Measurements from ENCODE around the gene DRD4.
A peak's percentile ranks its signal among the peaks of the same experiment; 100 is the strongest.

The DRD4 gene

DNA sequence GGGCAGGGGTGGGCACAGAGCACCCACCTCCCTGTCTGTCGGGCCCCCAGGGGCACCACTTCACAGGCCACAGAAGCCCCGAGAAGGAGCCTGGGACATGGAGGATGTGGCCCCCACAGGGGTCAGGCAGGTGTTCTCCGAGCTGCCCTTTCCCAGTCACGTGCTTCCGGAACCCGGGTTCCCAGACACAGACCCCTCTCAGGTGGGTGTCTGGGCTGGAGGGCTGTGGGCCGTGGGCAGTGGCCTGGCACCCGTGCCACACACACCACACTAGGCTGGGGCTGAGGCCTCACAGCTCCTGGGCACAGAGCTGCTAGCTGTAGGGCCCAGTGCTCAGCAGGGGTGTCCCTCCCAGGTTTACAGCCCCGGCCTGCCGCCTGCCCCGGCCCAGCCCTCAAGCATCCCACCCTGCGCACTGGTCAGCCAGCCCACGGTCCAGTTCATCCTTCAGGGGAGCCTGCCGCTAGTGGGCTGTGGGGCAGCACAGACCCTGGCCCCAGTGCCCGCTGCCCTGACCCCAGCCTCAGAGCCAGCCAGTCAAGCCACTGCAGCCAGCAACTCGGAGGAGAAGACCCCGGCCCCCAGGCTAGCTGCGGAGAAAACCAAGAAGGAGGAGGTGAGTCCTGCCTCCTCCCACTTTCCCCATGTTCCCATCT lies 26.8 kb upstream of the DRD4 start:
- DNase-seq (ENCODE audit: low spot score): no peak

DNA sequence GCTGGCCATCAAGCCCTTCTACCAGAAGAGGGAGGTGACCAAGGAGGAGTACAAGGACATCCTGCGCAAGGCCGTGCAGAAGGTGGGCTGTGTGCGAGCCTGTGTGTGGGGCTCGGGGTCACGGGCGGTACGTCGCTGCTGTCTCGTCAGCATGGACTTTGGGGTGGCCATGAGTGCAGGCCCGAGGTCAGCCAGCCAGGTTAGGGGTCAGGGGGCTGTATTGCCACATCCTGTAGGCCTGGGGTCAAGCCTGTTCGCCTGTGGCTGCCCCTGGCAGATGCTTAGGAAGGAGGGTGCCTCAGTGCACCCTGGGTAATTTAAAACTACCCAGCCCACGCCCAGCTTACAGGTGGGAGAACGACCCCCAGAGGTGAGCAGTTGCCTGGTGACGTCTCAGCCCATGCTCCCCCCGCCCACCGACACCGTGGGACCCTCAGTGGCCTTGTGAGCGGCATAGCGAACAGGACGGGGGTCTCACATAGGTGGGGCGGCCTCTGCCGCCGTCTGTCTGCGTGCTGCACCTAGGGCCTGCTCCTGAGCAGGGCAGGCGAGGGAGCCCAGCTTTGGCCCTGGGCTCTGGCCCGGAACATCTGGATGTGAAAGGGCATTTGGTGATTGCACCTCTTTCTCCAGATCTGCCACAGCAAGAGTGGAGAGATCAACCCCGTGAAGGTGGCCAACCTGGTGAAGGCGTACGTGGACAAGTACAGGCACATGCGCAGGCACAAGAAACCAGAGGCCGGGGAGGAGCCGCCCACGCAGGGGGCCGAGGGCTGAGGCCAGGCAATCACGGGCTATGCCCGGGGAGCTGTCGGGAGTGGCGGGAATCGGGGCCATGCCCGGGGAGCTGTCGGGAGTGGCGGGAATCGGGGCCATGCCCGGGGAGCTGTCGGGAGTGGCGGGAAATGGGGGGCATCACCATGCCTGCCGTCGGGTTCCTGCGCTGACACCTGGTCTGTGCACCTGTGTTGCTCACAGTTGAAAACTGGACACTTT lies 25.8 kb upstream of the DRD4 start:
- DNase-seq (ENCODE audit: low spot score): no peak

DNA sequence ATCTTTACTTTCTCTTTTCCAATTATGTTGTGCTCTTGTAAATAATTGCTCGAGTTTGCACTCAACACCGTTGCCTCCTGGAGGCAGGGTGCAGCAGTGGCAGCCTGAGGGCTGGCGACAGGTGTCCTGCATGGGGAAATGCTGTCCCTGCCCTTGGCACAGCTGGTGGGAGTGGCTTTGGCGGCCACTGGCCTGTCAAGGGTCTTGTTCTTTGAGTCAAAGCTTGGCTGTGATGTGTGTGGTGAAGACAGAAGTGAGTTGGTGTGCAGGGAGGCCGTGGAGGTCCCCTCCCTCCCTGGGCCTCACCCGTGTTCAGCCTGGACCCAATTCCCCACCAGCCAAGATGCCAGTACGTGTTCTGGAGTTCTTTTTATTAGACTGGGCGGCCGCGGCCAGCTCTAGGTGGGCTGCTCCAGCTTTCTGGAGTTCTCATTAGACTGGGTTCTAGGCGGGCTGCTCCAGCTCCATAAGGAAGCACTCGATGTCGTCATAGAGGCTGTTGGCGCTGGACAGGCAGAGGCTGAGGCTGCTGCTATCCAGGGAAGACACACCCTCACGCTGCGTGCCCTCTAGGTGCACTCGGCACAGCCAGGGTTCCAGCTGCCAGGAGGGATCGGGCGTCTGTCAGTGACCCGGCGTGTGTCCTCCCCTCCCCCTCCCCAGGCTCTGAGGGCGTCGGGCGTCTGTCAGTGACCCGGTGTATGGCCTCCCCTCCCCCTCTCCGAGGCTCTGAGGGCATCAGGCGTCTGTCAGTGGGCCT lies 24.7 kb upstream of the DRD4 start:
- no peak for DNase-seq (ENCODE audit: low spot score)

DNA sequence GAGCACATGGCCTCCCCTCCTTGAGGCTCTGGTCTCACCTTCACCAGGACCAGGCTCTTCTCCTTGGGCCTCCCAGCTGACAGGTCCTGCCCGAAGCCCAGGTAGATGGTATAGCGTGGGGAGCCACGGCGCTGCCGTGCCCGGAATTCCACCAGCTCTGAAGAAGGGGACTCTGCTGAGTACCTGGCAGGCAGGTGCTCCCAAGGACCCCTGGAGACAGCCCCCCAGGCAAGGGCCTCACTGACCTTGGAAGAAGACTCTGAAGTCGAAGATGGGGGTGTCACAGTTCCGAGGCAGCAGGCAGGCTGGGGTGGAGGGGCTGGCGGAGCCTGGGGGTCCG lies 24.1 kb upstream of the DRD4 start:
- no peak for DNase-seq (ENCODE audit: low spot score)

DNA sequence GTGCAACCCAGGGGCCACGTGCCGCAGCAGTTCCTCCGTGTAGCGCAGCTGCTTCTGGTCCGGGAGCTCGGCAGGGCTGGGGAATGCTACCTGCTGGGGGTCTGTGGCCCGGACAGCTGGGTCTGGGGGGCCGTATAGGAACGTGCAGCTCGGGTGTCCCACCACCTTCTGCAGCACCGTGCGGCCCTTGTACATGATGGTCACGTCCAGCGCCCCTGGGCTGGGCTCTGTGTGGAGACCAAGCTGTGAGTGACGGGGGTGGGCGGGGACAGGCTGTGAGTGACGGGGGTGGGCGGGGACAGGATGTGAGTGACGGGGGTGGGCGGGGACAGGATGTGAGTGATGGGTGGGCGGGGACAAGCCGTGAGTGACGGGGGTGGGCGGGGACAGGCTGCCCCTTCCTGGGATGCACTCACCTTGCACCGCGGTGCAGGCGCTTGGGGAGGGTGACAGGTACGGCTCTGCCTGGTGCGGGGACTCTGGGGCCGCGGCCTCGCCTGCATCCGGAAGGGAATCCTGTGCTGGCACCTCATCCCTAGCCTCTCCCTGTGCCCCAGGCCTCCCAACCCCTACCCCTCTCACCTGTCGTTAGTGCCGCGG lies 23.6 kb upstream of the DRD4 start:
- peak; percentile 19 for DNase-seq (ENCODE audit: low spot score)

DNA sequence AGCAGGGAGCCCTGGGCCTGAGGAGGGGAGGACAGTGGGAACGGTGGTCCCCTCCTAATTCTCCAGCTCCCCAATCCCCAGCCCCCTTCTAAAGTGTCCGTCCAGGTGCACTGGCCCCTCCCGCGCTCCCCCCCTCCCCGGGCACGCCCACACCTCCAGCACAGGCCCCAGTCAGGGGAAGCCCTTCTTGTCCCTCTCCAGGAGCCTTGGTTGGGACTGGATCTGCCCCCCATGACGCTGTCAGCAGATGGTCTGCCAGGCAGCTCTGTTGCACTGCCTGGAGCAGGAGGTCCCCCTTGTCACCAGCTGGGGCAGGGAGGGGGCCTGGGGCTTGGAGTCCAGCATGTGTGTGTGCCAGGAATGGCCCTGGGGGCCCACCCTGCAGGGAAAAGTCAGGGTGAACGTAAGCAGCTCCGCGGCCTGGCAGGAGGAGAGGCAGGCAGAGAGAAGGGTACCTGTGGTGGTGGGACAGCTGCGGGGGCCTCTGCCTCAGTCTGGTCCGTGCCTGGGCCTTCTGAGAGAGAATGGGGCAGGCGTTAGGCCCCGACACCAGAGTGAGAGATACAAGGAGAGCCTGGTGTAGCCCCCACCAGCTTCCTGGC lies 22.9 kb upstream of the DRD4 start:
- DNase-seq (ENCODE audit: low spot score): no peak

DNA sequence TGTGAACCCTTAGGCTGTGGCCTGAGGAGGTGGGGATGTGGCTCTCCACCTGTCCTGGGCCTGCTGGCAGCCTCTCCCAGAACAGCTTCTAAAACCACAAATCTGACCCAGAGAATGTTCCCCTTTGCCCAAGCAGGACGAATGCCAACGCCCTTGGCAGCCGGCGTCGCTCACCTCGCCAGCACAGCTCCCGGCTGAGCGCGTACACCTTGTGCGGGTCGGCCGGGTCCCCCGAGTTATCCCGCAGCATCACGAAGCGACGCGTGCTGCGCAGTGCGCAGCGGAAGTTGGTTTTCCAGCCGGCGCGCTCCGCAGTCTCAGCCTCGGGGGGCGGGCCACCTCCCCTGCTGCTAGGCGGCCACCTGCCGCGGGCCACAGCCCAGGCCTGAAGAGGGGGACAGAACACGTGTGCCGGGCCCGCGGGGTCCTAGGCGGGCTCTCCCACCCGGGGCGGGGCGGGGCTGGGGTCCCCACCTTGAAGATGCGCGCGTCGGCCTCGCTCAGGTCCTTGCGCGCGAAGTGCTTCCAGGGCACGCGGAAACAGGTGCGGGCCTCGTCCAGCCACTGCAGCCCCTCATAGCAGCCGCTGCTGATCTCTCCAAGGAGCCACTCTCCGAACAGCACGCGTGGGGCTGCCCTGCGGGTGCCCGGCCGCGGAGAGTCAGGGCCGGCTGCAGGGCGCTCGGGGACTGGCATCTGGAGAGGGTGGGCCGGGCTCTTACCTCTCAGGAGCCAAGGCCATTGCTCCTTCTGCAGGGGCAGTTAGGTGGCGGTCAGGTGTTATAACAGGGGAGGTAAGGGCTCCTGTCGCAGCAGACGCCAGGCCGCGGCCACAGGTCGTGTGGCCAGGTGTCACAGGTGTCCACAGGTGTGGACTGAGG lies 22.2 kb upstream of the DRD4 start:
- DNase-seq (ENCODE audit: low spot score): no peak

DNA sequence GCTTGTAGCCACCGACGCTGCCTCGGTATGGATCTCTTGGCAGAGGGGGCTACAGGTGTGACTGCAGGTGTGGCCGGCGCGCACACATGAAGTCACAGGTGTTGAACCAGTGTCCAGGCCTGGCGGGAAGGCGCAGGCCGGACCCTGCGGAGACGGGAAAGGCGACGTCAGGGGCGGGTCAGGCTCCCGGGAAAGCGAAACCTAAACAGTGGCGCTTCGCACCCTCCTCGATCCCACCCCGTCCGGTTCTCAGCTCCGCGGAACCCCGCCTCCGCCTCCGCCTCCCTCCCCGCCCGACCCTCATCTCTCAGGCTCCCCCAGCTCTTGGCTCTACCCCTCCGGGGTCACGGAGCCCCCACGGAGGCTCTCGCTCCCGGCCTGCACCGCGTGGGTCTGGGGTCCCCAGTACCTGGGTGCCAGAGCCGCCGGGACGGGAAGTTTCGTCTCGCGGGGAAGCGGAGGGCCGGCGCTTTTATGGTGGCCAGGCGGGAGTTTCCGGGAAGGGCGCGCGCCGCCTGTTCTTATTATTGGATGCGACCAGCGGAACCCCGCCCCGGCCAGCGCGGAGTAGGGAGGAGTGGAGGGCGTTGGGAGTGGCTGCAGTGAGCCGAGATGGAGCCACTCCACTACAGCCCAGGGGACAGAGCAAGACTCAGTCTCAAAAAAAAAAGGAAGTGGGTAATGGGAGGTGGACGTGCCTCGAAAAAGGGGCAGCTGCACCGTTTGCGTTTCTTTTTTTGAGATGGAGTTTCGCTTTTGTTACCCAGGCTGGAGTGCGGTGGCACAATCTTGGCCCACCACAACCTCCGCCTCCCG lies 21.4 kb upstream of the DRD4 start, which contains the start of gene IRF7:
TSS of gene IRF7 (minus strand) at position 447 of the 816 bp plus-strand sequence. CDS start 586 bp downstream, outside the sequence.
- peak; percentile 70 for DNase-seq (ENCODE audit: low spot score)

DNA sequence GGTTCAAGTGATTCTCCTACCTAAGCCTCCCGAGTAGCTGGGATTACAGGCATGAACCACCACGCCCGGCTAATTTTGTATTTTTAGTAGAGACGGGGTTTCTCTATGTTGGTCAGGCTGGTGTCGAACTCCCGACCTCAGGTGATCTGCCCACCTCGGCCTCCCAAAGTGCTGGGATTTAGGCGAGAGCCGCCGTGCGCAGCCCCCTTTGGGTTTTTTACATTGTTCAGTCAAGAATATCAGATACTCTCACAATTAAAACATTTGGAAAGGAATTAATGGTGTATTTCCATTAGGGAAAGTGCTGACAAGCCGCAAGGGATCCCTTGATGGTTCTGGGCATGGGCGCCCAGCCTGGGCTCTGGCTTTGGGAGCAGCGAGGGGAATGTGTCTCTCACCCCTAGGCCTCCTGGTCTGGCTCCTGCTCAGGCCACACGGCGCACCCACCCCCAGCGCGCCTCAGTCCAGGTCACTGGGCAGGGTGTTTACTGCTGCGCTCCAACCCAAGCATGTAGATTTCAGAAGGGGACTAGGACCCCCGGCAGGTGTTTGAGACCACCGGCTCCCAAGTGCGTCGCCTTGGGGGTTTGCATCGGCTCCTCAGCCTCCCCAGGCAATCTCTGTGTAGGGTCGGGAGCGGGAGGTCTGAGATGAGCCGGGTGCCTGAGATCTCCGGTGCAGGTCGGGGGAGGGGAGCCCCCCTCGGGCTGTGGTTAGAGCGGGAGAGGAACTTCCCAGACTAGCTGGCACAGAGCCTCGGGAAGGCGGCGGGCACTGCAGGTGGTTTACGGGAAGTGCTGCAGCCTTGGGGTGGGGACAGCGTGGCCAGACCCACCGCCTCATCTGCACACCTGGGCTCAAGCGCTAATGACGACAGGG lies 20.5 kb upstream of the DRD4 start:
- DNase-seq (ENCODE audit: low spot score): no peak

DNA sequence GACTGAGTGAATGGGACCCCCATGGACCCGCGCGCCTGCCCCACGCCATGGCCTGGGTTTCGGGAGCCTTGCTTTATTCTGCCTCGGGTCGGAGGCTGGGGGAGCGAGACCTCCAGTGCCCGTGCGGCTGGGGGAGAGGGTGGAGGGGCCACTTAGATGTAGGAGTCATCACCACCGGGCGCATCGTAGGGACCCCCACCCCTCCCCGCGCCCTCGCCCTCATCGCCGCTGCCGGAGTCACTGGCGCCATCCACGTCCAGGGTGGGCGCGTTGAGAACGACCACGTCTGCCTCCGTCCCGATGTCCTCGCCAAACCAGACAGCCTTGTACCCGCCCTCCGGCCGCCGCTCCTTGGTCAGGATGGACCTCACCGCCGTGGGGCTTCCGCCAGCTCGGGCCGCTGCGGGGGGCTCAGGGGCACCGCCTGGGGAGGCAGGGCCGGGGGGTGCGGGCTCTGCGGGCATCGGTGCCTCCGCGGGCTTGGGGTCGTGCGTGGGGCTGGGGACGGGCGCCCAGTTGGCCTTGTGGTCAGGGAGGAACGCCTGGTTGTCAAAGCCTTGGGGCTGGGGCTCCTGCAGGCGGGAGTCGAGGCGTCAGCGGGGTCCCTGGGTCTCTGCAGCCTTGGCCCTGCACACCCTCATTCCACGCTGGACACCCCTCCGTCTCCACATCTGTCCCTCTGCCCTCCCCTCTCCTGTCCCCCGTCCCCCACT lies 19.7 kb upstream of the DRD4 start:
- no peak for DNase-seq (ENCODE audit: low spot score)

DNA sequence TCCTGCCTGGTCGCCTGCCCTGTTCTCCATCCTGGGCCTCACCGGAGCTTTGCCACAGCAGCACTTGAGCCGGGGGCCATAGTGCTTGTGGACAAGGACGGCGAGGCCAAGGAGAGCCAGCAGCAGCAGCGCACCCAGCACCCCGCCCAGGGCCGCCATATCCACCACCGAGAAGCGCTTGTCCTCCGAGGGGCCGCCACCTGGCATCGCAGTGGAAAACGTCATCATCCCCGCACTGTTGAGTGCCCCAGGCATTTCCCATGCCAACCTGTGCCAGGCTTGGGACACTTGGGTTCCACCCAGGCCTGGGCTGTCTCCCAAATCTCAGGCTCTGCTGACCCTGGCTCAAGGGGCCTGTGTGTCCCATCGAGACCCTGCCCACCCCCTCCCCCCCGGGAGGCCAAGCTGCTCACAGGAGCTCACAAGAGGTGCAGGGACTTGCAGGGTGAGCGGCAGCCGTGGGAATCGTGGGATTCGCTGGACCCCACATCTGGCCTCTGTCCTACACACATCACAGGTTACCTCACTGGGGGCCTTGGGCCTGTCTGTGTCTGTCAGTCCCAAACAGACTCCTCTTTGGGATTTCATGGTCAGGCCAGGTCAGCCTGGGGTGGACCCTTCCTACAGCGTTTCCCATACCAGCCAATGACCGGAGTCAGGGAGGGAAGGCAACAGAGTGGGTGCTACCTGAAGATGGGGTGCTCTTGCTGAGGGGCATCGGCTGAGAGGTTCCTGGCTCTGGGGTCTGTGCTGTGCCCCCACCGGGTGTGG lies 19.0 kb upstream of the DRD4 start:
- no peak for DNase-seq (ENCODE audit: low spot score)

DNA sequence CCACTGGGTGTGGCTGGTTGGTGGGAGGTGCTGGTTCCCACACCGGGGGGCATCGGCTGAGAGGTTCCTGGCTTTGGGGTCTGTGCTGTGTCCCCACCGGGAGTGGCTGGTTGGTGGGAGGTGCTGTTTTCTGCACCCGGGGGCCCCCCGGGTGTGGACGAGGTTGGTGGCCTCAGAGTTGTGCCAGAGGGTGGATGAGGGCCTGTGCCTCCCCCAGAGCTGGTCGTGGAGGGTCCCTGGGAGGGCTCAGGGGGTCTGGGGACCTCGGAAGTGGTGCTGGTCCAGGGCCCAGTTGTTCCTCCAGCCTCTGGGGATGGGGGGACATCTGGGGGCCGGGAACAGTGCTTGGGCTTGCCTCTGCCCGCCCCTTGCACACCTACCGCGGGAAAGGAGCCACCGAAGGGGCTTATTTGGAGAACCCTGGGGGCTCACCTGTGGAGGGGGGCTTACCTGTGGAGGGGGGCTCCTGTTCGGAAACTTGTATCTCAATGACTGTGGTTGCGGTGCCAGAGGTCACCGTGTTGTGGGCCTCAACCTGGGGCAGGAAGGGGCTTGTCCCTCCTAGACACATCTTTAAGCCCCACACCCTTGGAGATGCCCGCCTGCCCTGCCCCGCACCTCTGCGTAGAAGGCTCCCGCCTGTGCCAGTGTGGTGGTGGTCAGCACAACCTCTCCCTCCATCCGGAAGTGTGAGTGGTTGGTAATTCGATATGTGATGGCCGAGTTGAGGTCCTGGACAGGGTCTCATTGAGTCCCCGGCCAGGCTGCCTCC lies 18.0 kb upstream of the DRD4 start:
- DNase-seq (ENCODE audit: low spot score): no peak

DNA sequence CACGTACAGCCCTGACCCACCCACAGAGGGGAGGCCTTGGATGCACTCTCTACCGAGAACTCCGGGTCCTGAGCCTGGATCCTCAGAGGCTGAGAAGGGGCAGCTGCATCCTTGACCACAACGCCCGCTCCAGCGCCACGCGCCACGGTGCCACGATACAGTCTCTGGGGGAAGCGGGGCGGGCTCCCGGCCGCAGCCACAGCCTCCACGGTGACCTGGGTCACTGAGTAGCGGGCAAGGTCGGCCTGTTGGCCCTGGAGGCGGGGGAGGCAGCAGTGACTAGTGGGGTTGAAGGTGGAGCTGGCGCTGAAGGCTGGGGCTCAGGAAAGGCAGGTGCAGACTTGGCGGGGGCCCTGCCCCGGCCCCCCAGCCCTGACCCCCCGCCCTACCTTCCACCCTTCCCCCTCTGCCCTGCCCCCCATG lies 17.4 kb upstream of the DRD4 start:
- no peak for DNase-seq (ENCODE audit: low spot score)

DNA sequence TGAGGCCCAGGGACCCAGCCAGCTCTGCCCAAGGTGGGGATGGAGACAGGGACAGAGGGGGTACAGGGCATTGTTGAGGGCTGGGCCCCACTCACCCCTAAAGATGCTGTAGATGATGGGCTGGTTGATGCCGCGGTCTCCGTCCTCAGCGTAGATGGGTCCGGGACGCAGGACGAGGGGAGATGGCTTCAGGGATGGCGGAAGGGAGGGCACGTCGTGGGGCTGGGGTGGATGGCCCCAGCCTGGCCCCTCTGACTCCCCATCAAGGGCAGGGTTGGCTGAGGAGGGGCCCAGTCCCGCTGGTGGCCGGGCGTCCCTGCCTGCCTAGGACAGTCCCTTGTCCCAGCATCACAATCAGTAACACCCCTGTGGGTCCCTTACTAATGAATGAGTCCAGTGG lies 16.9 kb upstream of the DRD4 start:
- no peak for DNase-seq (ENCODE audit: low spot score)

DNA sequence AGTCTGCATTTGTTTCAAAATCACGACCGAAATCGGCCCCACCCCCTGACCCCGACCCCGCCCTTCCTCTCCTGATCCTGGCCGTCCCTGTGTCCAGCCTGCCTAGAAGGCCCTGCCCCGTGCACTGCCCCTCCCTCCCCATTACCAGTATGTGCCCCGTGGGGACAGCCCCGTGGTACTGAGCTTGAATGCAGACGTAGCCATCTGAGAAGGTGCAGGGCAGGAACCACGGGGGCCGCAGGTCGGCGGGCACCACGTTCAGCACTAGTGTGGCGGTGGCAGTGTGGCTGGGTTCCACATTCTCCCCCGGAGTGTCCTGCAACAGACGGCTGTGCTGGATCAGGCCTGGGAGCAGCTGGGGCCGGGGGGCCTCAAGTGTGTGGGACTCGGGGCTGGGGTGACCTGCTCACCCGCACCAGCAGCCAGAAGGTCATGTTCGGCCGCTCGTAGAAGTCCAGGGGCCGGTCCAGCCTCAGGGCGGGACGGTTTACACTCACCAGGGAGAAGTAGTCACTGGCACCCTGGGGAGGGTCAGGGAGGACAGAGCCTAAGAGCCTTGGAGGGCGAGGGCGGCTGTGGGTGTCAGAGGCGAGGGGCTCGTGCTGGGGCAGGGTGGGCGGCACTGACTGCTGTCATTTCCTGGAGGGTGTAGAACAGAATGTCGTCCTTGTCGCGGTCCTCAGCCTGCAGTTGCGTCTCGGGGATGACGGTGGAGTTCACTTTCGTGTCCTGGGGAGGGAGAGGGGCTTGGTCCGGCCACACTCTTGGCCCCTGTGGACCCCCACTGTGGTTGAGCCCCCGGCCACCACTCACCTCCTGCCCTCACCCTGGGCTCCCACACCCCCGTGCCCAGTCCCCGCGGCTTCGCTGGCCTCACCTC lies 15.9 kb upstream of the DRD4 start:
- no peak for DNase-seq (ENCODE audit: low spot score)

DNA sequence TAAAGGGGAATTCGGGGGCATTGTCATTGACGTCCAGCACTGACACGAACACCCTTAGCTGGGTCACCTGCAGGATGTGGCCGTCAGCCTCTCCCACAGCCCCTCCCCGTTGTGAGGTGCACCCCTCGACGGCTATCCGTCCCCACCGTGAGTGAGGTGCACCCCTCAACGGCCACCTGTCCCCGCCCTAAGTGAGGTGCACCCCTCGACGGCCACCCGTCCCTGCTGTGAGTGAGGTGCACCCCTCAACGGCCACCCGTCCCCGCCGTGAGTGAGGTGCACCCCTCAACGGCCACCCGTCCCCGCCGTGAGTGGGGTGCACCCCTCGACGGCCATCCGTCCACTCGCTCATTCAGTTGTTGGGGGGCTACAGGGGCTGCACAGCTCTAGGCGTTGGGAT lies 15.2 kb upstream of the DRD4 start:
- no peak for DNase-seq (ENCODE audit: low spot score)

Data from hematopoietic multipotent progenitor cell treated with erythropoietin and hydrocortisone succinate and interleukin-3 and kit ligand, for 17 days (in vitro differentiated cells).